ENCODE measurements around the gene SPRYD4.
"Not testable (repeated sequence)": the region's sequence is repeated elsewhere in the genome, so short reads cannot be mapped to it uniquely, and the experiment has no call there.

SPRYD4 gene

DNA sequence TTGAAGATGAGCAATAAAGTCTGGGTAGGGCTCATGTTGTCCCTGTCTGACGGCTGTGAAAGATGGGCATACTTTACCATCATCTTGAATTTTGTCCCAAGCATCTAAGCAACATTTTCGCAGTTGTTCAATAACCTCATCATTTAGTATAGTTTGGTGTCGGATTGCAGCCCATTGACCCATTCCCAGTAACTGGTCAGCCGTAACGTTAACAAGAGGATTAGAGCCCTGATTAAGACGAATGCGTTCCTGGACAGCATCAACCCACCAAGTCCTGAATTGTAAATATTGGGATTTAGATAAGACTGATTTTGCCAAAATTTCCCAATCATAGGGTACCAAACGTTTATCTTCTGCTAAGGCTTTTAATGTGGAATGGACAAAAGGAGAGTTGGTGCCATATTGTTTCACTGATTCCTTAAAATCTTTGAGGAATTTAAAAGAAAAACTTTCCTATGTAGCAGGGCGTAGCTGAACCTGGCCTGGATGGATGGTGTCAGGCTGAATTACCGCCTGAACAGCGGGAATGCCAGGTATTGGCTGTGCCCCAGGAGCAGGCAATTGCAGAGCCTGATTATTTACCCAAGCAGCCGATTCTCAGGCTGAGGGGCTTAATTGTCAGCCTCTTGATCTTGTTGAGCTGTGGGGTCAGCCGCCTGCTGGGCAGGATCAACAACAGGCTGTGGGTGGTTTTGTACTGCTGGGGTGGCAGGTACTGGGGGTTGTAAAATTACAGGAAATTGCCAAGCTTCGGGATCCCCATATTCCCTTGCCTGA is 29.9 kb downstream of the SPRYD4 start:
- H3K4me3 ChIP-seq (ENCODE audit: low read depth, low read length); H3K9me3 ChIP-seq (ENCODE audit: control insufficient read depth, insufficient read depth, low read depth, low read length); H3K27ac ChIP-seq (ENCODE audit: extremely low read depth, low read depth, low read length); H3K4me1 ChIP-seq (ENCODE audit: control insufficient read depth, insufficient read depth, low read length); POLR2A ChIA-PET; H3K36me3 ChIP-seq (ENCODE audit: control insufficient read depth in 2 of 2, insufficient read depth in 1 of 2, low read length in 2 of 2): not testable (repeated sequence)
- peak; percentile 77 for TF ChIP-seq ZIC2 (tag by site-specific recombination; IDR thresholded peaks at IDR 0.05)
- TF ChIP-seq ZBTB8A (tag by site-specific recombination; IDR thresholded peaks at IDR 0.05), result peak; percentile 70
- CTCF ChIA-PET, result interaction anchor here (0.7 kb wide), 1 partner anchor 607 kb away, joined by 3 read pairs; no protein-coding TSS in a partner anchor

DNA sequence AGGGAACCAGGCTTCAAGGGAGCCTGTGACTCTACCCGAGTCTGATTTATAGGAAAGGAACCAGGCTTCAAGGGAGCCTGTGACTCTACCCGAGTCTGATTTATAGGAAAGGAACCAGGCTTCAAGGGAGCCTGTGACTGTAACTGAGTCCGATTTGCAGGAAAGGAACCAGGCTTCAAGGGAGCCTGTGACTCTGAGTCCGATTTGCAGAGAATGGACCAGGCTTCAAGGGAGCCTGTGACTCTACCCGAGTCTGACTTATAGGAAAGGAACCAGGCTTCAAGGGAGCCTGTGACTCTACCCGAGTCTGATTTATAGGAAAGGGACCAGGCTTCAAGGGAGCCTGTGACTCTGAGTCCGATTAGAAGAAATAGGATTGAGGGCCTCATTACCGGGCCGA is 31.1 kb downstream of the SPRYD4 start:
- CTCF ChIA-PET, result interaction anchor here (0.6 kb wide), 1 partner anchor 11 kb away, joined by 3 read pairs; no protein-coding TSS in a partner anchor
- POLR2A ChIA-PET; H3K9me3 ChIP-seq (ENCODE audit: control insufficient read depth, insufficient read depth, low read depth, low read length); H3K4me1 ChIP-seq (ENCODE audit: control insufficient read depth, insufficient read depth, low read length); H3K27ac ChIP-seq (ENCODE audit: extremely low read depth, low read depth, low read length); H3K4me3 ChIP-seq (ENCODE audit: low read depth, low read length); H3K36me3 ChIP-seq (ENCODE audit: control insufficient read depth in 2 of 2, insufficient read depth in 1 of 2, low read length in 2 of 2): not testable (repeated sequence)

DNA sequence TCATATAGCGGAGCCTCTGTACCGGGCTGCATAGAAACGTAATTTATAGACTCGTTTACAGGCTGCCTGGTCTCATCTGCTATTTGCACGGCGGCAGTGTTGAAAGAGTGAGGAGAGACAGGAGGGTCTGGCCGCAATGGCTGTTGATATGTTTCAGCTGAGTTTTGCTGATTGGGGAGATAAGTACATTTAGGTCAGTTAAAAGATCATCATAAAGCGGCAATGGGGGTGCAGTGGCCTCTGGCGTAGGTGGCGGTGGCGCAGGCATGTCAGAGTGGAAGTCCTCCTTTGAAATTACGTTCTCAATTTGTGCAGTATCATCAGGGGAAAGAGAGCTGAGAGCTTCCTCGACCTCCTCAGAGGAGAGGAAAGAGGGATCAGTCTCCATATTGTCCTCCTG is 31.5 kb downstream of the SPRYD4 start:
- H3K9me3 ChIP-seq (ENCODE audit: control insufficient read depth, insufficient read depth, low read depth, low read length); H3K36me3 ChIP-seq (ENCODE audit: control insufficient read depth in 2 of 2, insufficient read depth in 1 of 2, low read length in 2 of 2); POLR2A ChIA-PET; H3K27ac ChIP-seq (ENCODE audit: extremely low read depth, low read depth, low read length); H3K4me3 ChIP-seq (ENCODE audit: low read depth, low read length); H3K4me1 ChIP-seq (ENCODE audit: control insufficient read depth, insufficient read depth, low read length): not testable (repeated sequence)
- CTCF ChIA-PET, result interaction anchor here (0.6 kb wide), 1 partner anchor 11 kb away, joined by 3 read pairs; no protein-coding TSS in a partner anchor

DNA sequence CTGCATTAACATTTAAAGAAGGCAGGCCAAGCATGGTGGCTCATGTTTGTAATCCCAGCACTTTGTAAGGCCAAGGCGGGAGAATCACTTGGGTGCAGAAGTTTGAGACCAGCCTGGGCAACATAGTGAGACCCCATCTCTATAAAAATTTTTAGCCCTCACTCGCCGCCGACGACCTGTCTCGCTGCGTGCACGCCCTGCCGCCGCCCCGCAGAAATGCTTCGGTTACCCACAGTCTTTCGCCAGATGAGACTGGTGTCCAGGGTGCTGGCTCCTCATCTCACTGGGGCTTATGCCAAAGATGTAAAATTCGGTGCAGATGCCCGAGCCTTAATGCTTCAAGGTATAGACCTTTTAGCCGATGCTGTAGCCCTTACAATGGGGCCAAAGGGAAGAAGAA is 42.4 kb downstream of the SPRYD4 start:
- Histone ChIP-seq H3K27ac (ENCODE audit: extremely low read depth, low read depth, low read length) (no peak overlapping the region), H3K4me1 (ENCODE audit: control insufficient read depth, insufficient read depth, low read length) (no peaks in the 10 kb centered on the region), H3K9me3 (ENCODE audit: control insufficient read depth, insufficient read depth, low read depth, low read length) (no peaks in the 10 kb centered on the region), H3K4me3 (ENCODE audit: low read depth, low read length) (no peak overlapping the region), H3K36me3 (ENCODE audit: control insufficient read depth in 2 of 2, insufficient read depth in 1 of 2, low read length in 2 of 2) (no peaks in the 10 kb centered on the region)
- ChIA-PET POLR2A (no interaction called here), CTCF (interaction anchor here (1.5 to 5.7 kb wide), 4 partner anchors 10 to 126 kb away, joined by 5 to 139 read pairs (median 10); no protein-coding TSS in a partner anchor)
- TF ChIP-seq ZNF792 (tag by site-specific recombination; IDR thresholded peaks at IDR 0.05) (no peak), ZNF433 (tag by site-specific recombination; IDR thresholded peaks at IDR 0.05; ENCODE audit: low read depth) (no peak), SP2 (tag by site-specific recombination; IDR thresholded peaks at IDR 0.05) (no peak), KLF9 (tag by site-specific recombination; IDR thresholded peaks at IDR 0.05; ENCODE audit: low read depth) (no peak), ZNF221 (tag by site-specific recombination; IDR thresholded peaks at IDR 0.05; ENCODE audit: borderline replicate concordance) (no peak), ZNF610 (tag by site-specific recombination; IDR thresholded peaks at IDR 0.05; ENCODE audit: borderline replicate concordance) (no peak)
- TF ChIP-seq, protein P1, sequence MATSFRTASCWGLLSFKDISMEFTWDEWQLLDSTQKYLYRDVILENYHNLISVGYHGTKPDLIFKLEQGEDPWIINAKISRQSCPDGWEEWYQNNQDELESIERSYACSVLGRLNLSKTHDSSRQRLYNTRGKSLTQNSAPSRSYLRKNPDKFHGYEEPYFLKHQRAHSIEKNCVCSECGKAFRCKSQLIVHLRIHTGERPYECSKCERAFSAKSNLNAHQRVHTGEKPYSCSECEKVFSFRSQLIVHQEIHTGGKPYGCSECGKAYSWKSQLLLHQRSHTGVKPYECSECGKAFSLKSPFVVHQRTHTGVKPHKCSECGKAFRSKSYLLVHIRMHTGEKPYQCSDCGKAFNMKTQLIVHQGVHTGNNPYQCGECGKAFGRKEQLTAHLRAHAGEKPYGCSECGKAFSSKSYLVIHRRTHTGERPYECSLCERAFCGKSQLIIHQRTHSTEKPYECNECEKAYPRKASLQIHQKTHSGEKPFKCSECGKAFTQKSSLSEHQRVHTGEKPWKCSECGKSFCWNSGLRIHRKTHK (tag by site-specific recombination; IDR thresholded peaks at IDR 0.05), result no peak
- TF ChIP-seq, protein P2, sequence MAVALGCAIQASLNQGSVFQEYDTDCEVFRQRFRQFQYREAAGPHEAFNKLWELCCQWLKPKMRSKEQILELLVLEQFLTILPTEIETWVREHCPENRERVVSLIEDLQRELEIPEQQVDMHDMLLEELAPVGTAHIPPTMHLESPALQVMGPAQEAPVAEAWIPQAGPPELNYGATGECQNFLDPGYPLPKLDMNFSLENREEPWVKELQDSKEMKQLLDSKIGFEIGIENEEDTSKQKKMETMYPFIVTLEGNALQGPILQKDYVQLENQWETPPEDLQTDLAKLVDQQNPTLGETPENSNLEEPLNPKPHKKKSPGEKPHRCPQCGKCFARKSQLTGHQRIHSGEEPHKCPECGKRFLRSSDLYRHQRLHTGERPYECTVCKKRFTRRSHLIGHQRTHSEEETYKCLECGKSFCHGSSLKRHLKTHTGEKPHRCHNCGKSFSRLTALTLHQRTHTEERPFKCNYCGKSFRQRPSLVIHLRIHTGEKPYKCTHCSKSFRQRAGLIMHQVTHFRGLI (tag by site-specific recombination; IDR thresholded peaks at IDR 0.05), result no peak

DNA sequence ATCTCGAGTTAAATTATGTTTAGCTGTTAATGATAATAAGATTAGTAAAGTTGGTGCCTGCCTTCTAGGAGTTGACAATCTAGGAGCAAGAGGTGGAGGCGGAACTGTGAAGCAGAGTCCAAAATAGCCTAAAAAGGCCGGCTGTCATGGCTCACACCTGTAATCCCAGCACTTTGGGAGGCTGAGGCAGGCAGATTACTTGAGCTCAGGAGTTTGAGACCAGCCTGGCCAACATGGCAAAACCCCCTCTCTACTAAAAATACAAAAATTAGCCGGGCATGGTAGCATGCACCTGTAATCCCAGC is 45.6 kb downstream of the SPRYD4 start:
- not testable (repeated sequence) for H3K4me3 ChIP-seq (ENCODE audit: low read depth, low read length); H3K4me1 ChIP-seq (ENCODE audit: control insufficient read depth, insufficient read depth, low read length); H3K9me3 ChIP-seq (ENCODE audit: control insufficient read depth, insufficient read depth, low read depth, low read length); H3K36me3 ChIP-seq (ENCODE audit: control insufficient read depth in 2 of 2, insufficient read depth in 1 of 2, low read length in 2 of 2); H3K27ac ChIP-seq (ENCODE audit: extremely low read depth, low read depth, low read length)
- POLR2A ChIA-PET, result interaction anchor here (1.1 kb wide), 1 partner anchor 123 kb away, joined by 4 read pairs; no protein-coding TSS in a partner anchor
- CTCF ChIA-PET, result interaction anchor here (0.7 to 5.7 kb wide), 34 partner anchors 8 to 598 kb away, joined by 3 to 139 read pairs (median 6); partner anchors contain the start of genes GLS2 and RBMS2

Measured in HEK293 (cell line).